Neuronal stem cell (in vitro differentiated cells): Measurements from ENCODE around the gene TSHZ1.
A peak's percentile ranks its signal among the peaks of the same experiment; 100 is the strongest.
"Not testable (repeated sequence)": the region's sequence is repeated elsewhere in the genome, so short reads cannot be mapped to it uniquely, and the experiment has no call there.

Experiments used
- DNase-seq: peaks from one replicate; pipeline ENCODE4 v3.0.0-alpha.2; 2013; ENCODE audit warnings: low spot score
- H2AFZ ChIP-seq: one replicate; pipeline ENCODE4 v1.6.1; 2013; ENCODE audit warnings: mild to moderate bottlenecking, low read length, inconsistent platforms
- H2AK5ac ChIP-seq: 2 replicates; pipeline ENCODE4 v1.6.1; 2013; ENCODE audit warnings: low read depth, mild to moderate bottlenecking, inconsistent platforms, low read length, moderate library complexity, mixed read lengths
- H2BK120ac ChIP-seq: 2 replicates; pipeline ENCODE4 v1.6.1; 2013; ENCODE audit warnings: low read depth, mild to moderate bottlenecking, inconsistent platforms, low read length, moderate library complexity, mixed read lengths
- H2BK12ac ChIP-seq: one replicate; pipeline ENCODE4 v1.6.1; 2013; ENCODE audit warnings: low read length, inconsistent platforms
- H2BK15ac ChIP-seq: 2 replicates; pipeline ENCODE4 v1.6.1; 2013; ENCODE audit warnings: mild to moderate bottlenecking, low read length, inconsistent platforms, mixed read lengths
- H2BK5ac ChIP-seq: one replicate; pipeline ENCODE4 v1.6.1; 2013; ENCODE audit warnings: inconsistent platforms, mild to moderate bottlenecking, low read length, moderate library complexity
- H3K14ac ChIP-seq: one replicate; pipeline ENCODE4 v1.6.1; 2013; ENCODE audit warnings: low read length, inconsistent platforms
- H3K18ac ChIP-seq: 2 replicates; pipeline ENCODE4 v1.6.1; 2013; ENCODE audit warnings: low read length, inconsistent platforms
- H3K23ac ChIP-seq: 2 replicates; pipeline ENCODE4 v1.6.1; 2013; ENCODE audit warnings: low read depth, mild to moderate bottlenecking, mixed read lengths, low read length, inconsistent platforms; ENCODE audit not compliant: poor library complexity
- H3K27ac ChIP-seq: replicated peaks from 3 replicates; pipeline ENCODE4 v1.5.1; 2013; ENCODE audit warnings: low read length, inconsistent platforms
- H3K27me3 ChIP-seq, 3 experiments: 2 replicates each; pipeline ENCODE4 v1.6.1; 2013; ENCODE audit warnings: low read length in 3 of 3, mild to moderate bottlenecking in 2 of 3, inconsistent platforms in 1 of 3, low read depth in 1 of 3, mixed read lengths in 1 of 3, moderate library complexity in 1 of 3; ENCODE audit not compliant: control insufficient read depth in 3 of 3, insufficient read depth in 3 of 3
- H3K36me3 ChIP-seq, 2 donors: replicated peaks in 1 of 2; 2 replicates each; pipeline ENCODE4 v1.6.1; 2013; ENCODE audit warnings: low read length in 2 of 2; ENCODE audit not compliant: control insufficient read depth in 2 of 2, insufficient read depth in 2 of 2
- H3K4ac ChIP-seq: 2 replicates; pipeline ENCODE4 v1.6.1; 2013; ENCODE audit warnings: inconsistent platforms, mild to moderate bottlenecking, low read length, moderate library complexity
- H3K4me1 ChIP-seq, 2 donors: 1 replicate in 1 of 2; 2 replicates in 1 of 2; pipeline ENCODE4 v1.6.1; 2013; ENCODE audit warnings: low read length in 2 of 2, low read depth in 1 of 2; ENCODE audit not compliant: control insufficient read depth in 2 of 2, insufficient read depth in 1 of 2
- H3K4me2 ChIP-seq: one replicate; pipeline ENCODE4 v1.6.1; 2013; ENCODE audit warnings: mild to moderate bottlenecking, low read length, inconsistent platforms; ENCODE audit not compliant: insufficient read depth, poor library complexity, severe bottlenecking
- H3K4me3 ChIP-seq, 2 donors: 2 replicates each; pipeline ENCODE4 v1.5.1; 2013; ENCODE audit warnings: low read length in 2 of 2, mild to moderate bottlenecking in 2 of 2, inconsistent platforms in 1 of 2, moderate library complexity in 1 of 2
- H3K79me1 ChIP-seq: one replicate; pipeline ENCODE4 v1.6.1; 2013; ENCODE audit warnings: low read depth, mild to moderate bottlenecking, inconsistent platforms, low read length, moderate library complexity
- H3K9ac ChIP-seq: one replicate; pipeline ENCODE4 v1.6.1; 2013; ENCODE audit warnings: mild to moderate bottlenecking, low read depth, low read length, inconsistent platforms; ENCODE audit not compliant: poor library complexity
- H3K9me3 ChIP-seq, 2 donors: replicated peaks in 1 of 2; 2 replicates each; pipeline versions ENCODE3 to v1.6.1; 2013; ENCODE audit warnings: low read length in 2 of 2, mild to moderate bottlenecking in 2 of 2, inconsistent platforms in 1 of 2, low read depth in 1 of 2, mixed read lengths in 1 of 2, moderate library complexity in 1 of 2; ENCODE audit not compliant: control insufficient read depth in 2 of 2, insufficient read depth in 1 of 2
- H4K8ac ChIP-seq: one replicate; pipeline ENCODE4 v1.6.1; 2013; ENCODE audit warnings: low read depth, mild to moderate bottlenecking, inconsistent platforms, low read length, moderate library complexity
- H4K91ac ChIP-seq: one replicate; pipeline ENCODE4 v1.6.1; 2013; ENCODE audit warnings: low read length, low read depth, mild to moderate bottlenecking, inconsistent platforms; ENCODE audit not compliant: poor library complexity
- WGBS, 2 donors: extraction: QIAGEN DNeasy Blood & Tissue Kit; methylation state at CpG; one replicate each; pipeline ENCODE4 v1.1.7; 2013; ENCODE audit warnings: missing lambda C conversion rate in 2 of 2, mixed read lengths in 1 of 2; ENCODE audit not compliant: insufficient read length in 2 of 2, insufficient replicate concordance in 1 of 2; ENCODE audit errors: extremely low coverage in 2 of 2; 5-methylcytosine and 5-hydroxymethylcytosine counted together

TSHZ1 gene

GRCh38 chr18:75183973-75184493 is 26.6 kb upstream of the TSHZ1 start:
- Histone ChIP-seq H3K23ac (no peak overlapping the region), H3K9ac (no peak overlapping the region), H3K36me3 (no peaks in the 10 kb centered on the region), H3K9me3 (peaks cover 3 to 5% of the 10 kb centered on the region in 2 donors), H3K4me2 (no peak overlapping the region), H2AK5ac (no peak overlapping the region), H4K91ac (no peak overlapping the region), H3K4me3 (peak overlapping the region in 1 of 2 donors; percentile 6), H3K4me1 (no peaks in the 10 kb centered on the region), H2AFZ (no peak overlapping the region), H3K27me3 (peaks cover 0 to 2% (median 0%) of the 10 kb centered on the region in 3 experiments), H3K79me1 (no peaks in the 10 kb centered on the region), H2BK120ac (no peak overlapping the region), H3K27ac (no peak overlapping the region), H2BK15ac (no peak overlapping the region), H2BK12ac (no peak overlapping the region), H4K8ac (peak overlapping the region; percentile 57), H2BK5ac (no peak overlapping the region), H3K4ac (no peak overlapping the region), H3K18ac (no peak overlapping the region), H3K14ac (no peak overlapping the region)
- no CpG with 5 or more reads among the region's 14 CpGs for WGBS, 2 donors
- DNase-seq: no peak

GRCh38 chr18:75185460-75185859 is 25.1 kb upstream of the TSHZ1 start:
- DNase-seq: no peak
- no peak overlapping the region for H4K8ac ChIP-seq
- H3K27ac ChIP-seq: no peak overlapping the region
- no peak overlapping the region for H3K4me2 ChIP-seq
- H3K27me3 ChIP-seq: peaks cover 0 to 2% (median 0%) of the 10 kb centered on the region in 3 experiments
- H2BK15ac ChIP-seq: no peak overlapping the region
- H4K91ac ChIP-seq: no peak overlapping the region
- no peak overlapping the region for H2BK120ac ChIP-seq
- peaks cover 3 to 5% of the 10 kb centered on the region in 2 donors for H3K9me3 ChIP-seq
- H3K9ac ChIP-seq: no peak overlapping the region
- no peak overlapping the region for H3K18ac ChIP-seq
- H2AK5ac ChIP-seq: no peak overlapping the region
- H3K36me3 ChIP-seq: no peaks in the 10 kb centered on the region
- H2AFZ ChIP-seq: no peak overlapping the region
- no peak overlapping the region for H2BK5ac ChIP-seq
- no CpG with 5 or more reads among the region's 3 CpGs for WGBS, 2 donors
- no peaks in the 10 kb centered on the region for H3K79me1 ChIP-seq
- H3K4me1 ChIP-seq: no peaks in the 10 kb centered on the region
- no peak overlapping the region for H2BK12ac ChIP-seq
- no peak overlapping the region for H3K14ac ChIP-seq
- H3K4ac ChIP-seq: no peak overlapping the region
- H3K23ac ChIP-seq: no peak overlapping the region
- H3K4me3 ChIP-seq: no peak overlapping the region

- H3K4ac ChIP-seq, H3K4me2 ChIP-seq, H2AK5ac ChIP-seq, H3K27me3 ChIP-seq, H2BK5ac ChIP-seq, H4K91ac ChIP-seq, H3K4me1 ChIP-seq, H2BK12ac ChIP-seq, H2BK15ac ChIP-seq, H3K9ac ChIP-seq, H3K36me3 ChIP-seq, H3K79me1 ChIP-seq, H3K14ac ChIP-seq, H3K18ac ChIP-seq, H4K8ac ChIP-seq, H3K27ac ChIP-seq, H3K23ac ChIP-seq, H3K9me3 ChIP-seq, H2BK120ac ChIP-seq, H2AFZ ChIP-seq, DNase-seq, H3K4me3 ChIP-seq: not testable (repeated sequence)
- WGBS, 2 donors: no CpG with 5 or more reads among the region's 4 CpGs
Measured at GRCh38 chr18:75187702-75188101, 22.9 kb upstream of the TSHZ1 start.

- Histone ChIP-seq H2AK5ac (peak overlapping the region; percentile 17), H3K23ac (no peak overlapping the region), H3K4me1 (no peaks in the 10 kb centered on the region), H3K79me1 (no peaks in the 10 kb centered on the region), H3K27ac (no peak overlapping the region), H4K91ac (no peak overlapping the region), H2BK5ac (no peak overlapping the region), H3K4me2 (no peak overlapping the region), H3K14ac (no peak overlapping the region), H3K36me3 (no peaks in the 10 kb centered on the region), H4K8ac (no peak overlapping the region), H3K27me3 (no peaks in the 10 kb centered on the region), H2BK15ac (no peak overlapping the region), H2BK120ac (no peak overlapping the region), H3K9ac (no peak overlapping the region), H3K9me3 (no peaks in the 10 kb centered on the region), H3K4me3 (no peak overlapping the region), H3K18ac (no peak overlapping the region), H2BK12ac (no peak overlapping the region), H2AFZ (no peak overlapping the region), H3K4ac (no peak overlapping the region)
- no peak for DNase-seq
- no CpG with 5 or more reads among the region's 6 CpGs for WGBS, 2 donors
Measured at GRCh38 chr18:75189696-75190095, 20.9 kb upstream of the TSHZ1 start.
